Measurements from ENCODE around the gene ZDHHC8. TPM values are rescaled to one million over a fixed set of nuclear protein-coding genes. Genes with fewer than 3 reads are reported as not detected.

ZDHHC8 gene
- total RNA-seq, 1 donor from 2014 or later = 3.1 TPM

DNA sequence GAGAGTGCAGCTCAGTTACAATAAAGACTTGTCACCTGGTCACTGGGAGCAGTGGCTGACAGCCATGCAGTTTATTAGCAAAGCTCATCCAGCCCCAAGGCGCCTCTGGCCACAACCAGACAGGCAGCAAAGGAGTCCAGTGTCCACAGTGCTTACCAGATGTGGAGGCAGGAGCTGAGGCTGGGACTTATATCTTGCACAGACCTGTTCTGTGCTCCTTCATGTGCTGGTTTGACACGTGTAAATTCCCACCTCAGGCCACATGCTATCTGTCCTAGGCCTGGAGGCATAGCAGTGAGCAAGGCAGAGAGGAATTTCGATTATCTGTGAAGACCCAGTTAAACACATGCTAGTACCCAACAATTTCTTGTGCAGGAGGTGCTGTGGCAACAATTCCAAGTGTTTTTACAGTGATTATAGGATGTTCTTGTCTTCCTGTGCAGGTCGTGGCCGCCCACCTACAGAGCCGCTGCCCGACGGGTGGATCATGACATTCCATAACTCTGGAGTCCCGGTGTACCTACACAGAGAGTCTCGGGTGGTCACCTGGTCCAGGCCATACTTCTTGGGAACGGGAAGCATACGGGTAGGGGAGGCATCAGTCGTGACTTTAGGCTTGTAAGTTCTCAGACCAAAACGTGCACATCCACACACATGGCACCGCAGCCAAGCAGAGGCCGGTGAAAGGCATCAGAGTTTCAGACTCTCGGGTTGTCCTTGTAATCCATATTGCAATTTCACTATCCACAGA is 42.2 kb upstream of the ZDHHC8 start:
- peaks cover 18 to 21% (median 19%) of the 10 kb centered on the region in 3 donors for H3K4me1 ChIP-seq (ENCODE audit: control insufficient read depth in 3 of 3, insufficient read depth in 3 of 3, low read length in 3 of 3)
- H3K9ac ChIP-seq (ENCODE audit: low read depth in 1 of 3, low read length in 3 of 3) = no peak overlapping the region
- no peak overlapping the region for H3K27ac ChIP-seq (ENCODE audit: low read depth, low read length)
- no peaks in the 10 kb centered on the region for H3K27me3 ChIP-seq (ENCODE audit: control insufficient read depth in 3 of 3, insufficient read depth in 3 of 3, low read length in 3 of 3)
- no peaks in the 10 kb centered on the region for H3K9me3 ChIP-seq (ENCODE audit: control insufficient read depth in 3 of 3, low read length in 3 of 3)
- H3K4me3 ChIP-seq (ENCODE audit: low read length in 3 of 3) = no peak overlapping the region
- H3K36me3 ChIP-seq (ENCODE audit: control insufficient read depth in 3 of 3, insufficient read depth in 3 of 3, low read length in 3 of 3) = peaks cover 79 to 82% (median 80%) of the 10 kb centered on the region in 3 donors

DNA sequence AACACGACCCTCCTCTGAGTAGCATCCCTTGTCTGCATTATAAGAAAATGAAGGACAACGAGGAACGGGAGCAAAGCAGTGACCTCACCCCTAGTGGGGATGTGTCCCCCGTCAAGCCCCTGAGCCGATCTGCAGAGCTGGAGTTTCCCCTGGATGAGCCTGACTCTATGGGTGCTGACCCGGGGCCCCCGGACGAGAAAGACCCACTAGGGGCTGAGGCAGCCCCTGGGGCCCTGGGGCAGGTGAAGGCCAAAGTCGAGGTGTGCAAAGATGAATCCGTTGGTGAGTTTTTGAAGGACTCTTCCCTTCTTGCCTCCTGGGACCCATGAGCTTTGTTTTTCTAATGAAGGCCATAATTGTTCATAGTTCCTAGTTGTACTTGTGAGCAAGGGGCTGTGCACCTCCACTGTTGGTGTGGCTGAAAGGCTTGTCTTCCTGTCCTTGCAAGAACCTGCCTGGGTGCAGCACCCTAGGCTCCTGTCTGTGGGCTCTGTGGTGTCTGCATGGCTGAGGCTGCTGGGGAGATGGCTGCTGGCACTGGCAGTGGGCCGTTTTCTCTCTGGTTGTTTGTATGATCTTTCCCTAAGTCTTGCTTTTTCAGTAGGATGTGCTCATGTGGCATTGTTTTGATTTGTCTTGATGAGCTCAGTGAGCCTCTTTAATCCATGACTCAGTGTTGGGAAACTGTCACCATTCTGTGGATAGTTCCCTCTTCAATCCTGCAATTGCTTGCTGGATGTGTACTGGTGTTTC is 41.5 kb upstream of the ZDHHC8 start:
- H3K9me3 ChIP-seq (ENCODE audit: control insufficient read depth in 3 of 3, low read length in 3 of 3) = no peaks in the 10 kb centered on the region
- H3K4me3 ChIP-seq (ENCODE audit: low read length in 3 of 3) = no peak overlapping the region
- H3K9ac ChIP-seq (ENCODE audit: low read depth in 1 of 3, low read length in 3 of 3) = no peak overlapping the region
- peaks cover 87 to 88% (median 88%) of the 10 kb centered on the region in 3 donors for H3K36me3 ChIP-seq (ENCODE audit: control insufficient read depth in 3 of 3, insufficient read depth in 3 of 3, low read length in 3 of 3)
- no peaks in the 10 kb centered on the region for H3K27me3 ChIP-seq (ENCODE audit: control insufficient read depth in 3 of 3, insufficient read depth in 3 of 3, low read length in 3 of 3)
- no peak overlapping the region for H3K27ac ChIP-seq (ENCODE audit: low read depth, low read length)
- peaks cover 11 to 17% (median 17%) of the 10 kb centered on the region in 3 donors for H3K4me1 ChIP-seq (ENCODE audit: control insufficient read depth in 3 of 3, insufficient read depth in 3 of 3, low read length in 3 of 3)

DNA sequence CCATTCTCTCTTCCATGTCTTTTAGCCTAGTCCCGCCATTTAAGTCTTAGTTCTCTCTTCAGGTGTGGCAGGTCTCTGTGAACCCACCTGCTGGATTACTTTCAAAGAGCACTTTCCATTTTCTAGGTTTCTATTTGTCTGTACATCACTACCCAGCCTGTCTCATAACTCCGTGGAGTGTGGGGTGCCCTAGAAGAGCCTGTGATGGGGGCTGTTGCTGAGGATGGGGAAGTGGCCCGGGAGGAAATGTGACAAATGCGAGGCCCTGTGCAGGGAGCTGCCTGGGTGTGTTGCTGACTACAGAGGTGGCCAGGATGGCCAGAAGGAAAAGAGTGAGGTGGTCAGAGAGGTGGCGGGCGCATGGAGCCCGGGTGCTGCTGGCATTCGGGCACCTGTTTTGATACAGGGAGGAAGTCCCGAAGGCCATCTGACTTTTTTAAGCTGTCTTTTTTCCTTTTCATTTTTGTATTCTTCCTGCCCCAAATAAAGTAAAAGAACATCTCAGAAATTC is 40.8 kb upstream of the ZDHHC8 start:
- no peaks in the 10 kb centered on the region for H3K27me3 ChIP-seq (ENCODE audit: control insufficient read depth in 3 of 3, insufficient read depth in 3 of 3, low read length in 3 of 3)
- no peak overlapping the region for H3K4me3 ChIP-seq (ENCODE audit: low read length in 3 of 3)
- H3K4me1 ChIP-seq (ENCODE audit: control insufficient read depth in 3 of 3, insufficient read depth in 3 of 3, low read length in 3 of 3) = peaks cover 10 to 17% (median 17%) of the 10 kb centered on the region in 3 donors
- H3K9ac ChIP-seq (ENCODE audit: low read depth in 1 of 3, low read length in 3 of 3) = no peak overlapping the region
- H3K36me3 ChIP-seq (ENCODE audit: control insufficient read depth in 3 of 3, insufficient read depth in 3 of 3, low read length in 3 of 3) = peaks cover 91% of the 10 kb centered on the region in 3 donors
- H3K27ac ChIP-seq (ENCODE audit: low read depth, low read length) = no peak overlapping the region
- no peaks in the 10 kb centered on the region for H3K9me3 ChIP-seq (ENCODE audit: control insufficient read depth in 3 of 3, low read length in 3 of 3)

DNA sequence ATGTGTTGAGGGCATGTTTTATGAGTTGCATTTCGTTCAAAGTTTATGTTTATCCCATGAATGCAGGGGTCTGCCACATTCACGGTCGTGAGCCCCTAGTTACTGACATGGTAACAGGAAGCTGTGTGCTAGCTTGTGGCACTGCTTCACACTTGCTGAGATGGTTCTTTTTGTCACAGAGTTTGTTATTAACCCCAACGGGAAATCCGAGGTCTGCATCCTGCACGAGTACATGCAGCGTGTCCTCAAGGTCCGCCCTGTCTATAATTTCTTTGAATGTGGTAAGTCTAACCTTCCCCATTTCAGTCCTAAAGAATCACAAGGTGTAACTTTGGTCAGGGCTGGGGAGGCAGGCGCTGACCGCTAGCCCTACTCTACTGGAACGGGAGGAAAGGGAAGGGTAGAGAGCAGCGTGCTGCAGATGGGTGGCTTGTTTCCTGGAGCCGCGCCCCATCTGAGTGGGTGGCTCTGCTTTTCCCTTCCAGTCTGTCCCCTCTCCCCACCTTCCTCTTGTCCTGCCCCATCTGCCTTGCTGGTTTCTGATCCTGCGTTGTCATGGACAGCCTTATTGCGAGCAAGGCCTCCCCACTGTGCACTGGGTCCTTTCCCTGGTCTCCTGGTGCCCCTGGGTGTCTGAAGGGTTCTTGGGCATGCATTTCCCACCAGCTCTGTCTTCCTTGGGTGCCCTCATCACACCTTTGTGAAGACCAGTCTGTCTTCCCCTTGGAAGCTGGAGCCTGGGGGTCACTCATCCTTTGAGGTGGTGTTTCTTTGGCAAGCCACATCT is 39.7 kb upstream of the ZDHHC8 start:
- no peak overlapping the region for H3K27ac ChIP-seq (ENCODE audit: low read depth, low read length)

DNA sequence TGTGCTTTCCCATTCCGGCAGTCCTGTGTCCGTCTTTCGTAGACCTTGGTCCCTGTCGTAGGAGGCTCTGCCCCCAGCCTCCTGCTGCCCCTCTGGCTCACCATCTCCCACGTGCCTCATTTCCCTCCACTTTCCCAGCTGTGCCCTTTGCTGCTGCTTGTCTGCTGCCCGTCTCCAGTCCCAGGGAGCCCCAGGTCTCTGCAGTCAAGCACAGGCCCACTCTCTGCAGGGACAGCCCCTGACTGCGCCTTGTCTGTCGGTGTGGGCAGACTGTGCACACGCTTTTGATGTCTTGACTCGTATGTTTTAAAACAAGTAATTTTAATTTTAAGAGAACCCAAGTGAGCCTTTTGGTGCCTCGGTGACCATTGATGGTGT is 39.1 kb upstream of the ZDHHC8 start:
- Histone ChIP-seq H3K9ac (ENCODE audit: low read depth in 1 of 3, low read length in 3 of 3) (no peak overlapping the region), H3K27ac (ENCODE audit: low read depth, low read length) (no peak overlapping the region)

More for the DNA sequence above, 39.7 kb upstream of the ZDHHC8 start:
- Histone ChIP-seq H3K4me1 (ENCODE audit: control insufficient read depth in 3 of 3, insufficient read depth in 3 of 3, low read length in 3 of 3) (peaks cover 10 to 17% (median 17%) of the 10 kb centered on the region in 3 donors), H3K36me3 (ENCODE audit: control insufficient read depth in 3 of 3, insufficient read depth in 3 of 3, low read length in 3 of 3) (peaks cover 83 to 90% (median 85%) of the 10 kb centered on the region in 3 donors), H3K27me3 (ENCODE audit: control insufficient read depth in 3 of 3, insufficient read depth in 3 of 3, low read length in 3 of 3) (no peaks in the 10 kb centered on the region), H3K9ac (ENCODE audit: low read depth in 1 of 3, low read length in 3 of 3) (no peak overlapping the region), H3K9me3 (ENCODE audit: control insufficient read depth in 3 of 3, low read length in 3 of 3) (no peaks in the 10 kb centered on the region), H3K4me3 (ENCODE audit: low read length in 3 of 3) (no peak overlapping the region)

DNA sequence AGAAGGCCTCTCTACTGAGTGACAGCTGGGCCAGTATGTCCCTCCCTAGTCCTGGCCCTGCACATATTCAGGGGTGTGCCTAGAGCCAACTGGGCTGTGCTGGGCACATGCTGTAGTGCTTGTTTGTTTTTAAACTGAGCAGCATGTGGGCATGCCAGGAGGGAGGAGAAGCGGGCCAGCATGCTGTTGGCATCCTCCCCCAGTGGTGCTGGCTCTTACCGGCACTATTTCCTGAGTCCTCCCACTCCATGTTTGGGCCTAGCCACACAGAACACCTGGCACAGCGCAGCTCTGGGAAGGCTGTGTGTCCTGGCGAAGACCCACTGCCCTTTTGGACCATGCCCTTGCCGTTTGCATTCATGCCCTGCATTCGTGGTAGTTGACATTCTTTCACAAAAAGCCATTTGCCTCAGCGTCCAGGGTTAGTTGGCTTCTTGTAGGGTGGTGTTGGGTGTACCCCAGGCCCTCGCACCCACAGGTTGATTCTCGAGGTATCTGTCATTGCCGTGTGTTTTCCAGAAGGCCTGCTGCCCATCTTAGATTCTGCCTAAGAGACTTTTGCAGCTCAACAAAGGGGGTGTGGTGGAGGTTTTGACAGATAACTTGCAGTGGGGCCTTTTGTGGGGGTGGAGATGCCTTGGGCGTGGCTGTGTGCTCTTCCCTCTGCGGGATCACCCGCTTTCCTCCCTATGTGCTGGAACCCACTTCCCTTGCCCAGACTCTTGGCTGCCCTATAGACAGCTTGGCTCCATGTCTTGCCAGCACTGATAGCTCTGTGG is 38.0 kb upstream of the ZDHHC8 start:
- H3K9ac ChIP-seq (ENCODE audit: low read depth in 1 of 3, low read length in 3 of 3) = peak overlapping the region; percentile 42 to 79 (median 59)
- peaks cover 10 to 17% (median 17%) of the 10 kb centered on the region in 3 donors for H3K4me1 ChIP-seq (ENCODE audit: control insufficient read depth in 3 of 3, insufficient read depth in 3 of 3, low read length in 3 of 3)
- H3K27ac ChIP-seq (ENCODE audit: low read depth, low read length) = peak overlapping the region; percentile 67

More for the DNA sequence above, 39.1 kb upstream of the ZDHHC8 start:
- Histone ChIP-seq H3K9me3 (ENCODE audit: control insufficient read depth in 3 of 3, low read length in 3 of 3) (no peaks in the 10 kb centered on the region), H3K4me3 (ENCODE audit: low read length in 3 of 3) (no peak overlapping the region), H3K36me3 (ENCODE audit: control insufficient read depth in 3 of 3, insufficient read depth in 3 of 3, low read length in 3 of 3) (peaks cover 77 to 89% (median 79%) of the 10 kb centered on the region in 3 donors), H3K27me3 (ENCODE audit: control insufficient read depth in 3 of 3, insufficient read depth in 3 of 3, low read length in 3 of 3) (no peaks in the 10 kb centered on the region), H3K4me1 (ENCODE audit: control insufficient read depth in 3 of 3, insufficient read depth in 3 of 3, low read length in 3 of 3) (peaks cover 10 to 17% (median 17%) of the 10 kb centered on the region in 3 donors)

DNA sequence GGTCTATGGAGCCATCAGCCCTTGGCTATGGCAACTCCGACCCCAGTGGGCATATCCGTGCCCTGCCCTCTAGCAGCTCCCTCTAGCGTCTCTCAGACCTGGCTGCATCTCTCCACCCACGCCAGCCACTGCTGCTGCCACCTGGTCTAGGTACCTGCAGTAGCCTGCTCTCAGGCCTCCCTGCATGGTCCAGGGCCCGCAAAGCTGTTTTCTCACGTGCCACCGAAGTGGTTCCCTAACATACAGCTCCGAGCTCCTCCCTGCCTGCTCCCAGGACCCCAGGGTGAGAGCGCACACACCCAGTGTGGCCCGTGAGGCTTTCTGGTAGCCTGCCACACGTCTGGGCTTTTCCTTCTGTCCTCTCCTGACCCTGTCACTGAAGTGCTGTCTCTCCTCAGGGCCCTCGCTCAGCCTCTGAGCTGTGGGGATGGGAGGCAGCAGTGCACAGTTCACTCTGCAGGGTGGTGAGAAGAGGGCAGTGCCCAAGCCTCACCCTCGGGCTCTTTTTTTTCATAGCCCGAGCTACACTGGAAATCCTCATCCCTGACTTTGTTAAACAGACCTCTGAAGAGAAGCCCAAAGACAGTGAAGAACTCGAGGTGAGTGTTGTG is 37.3 kb upstream of the ZDHHC8 start:
- H3K27ac ChIP-seq (ENCODE audit: low read depth, low read length) = peak overlapping the region; percentile 67
- H3K36me3 ChIP-seq (ENCODE audit: control insufficient read depth in 3 of 3, insufficient read depth in 3 of 3, low read length in 3 of 3) = peaks cover 68 to 82% (median 77%) of the 10 kb centered on the region in 3 donors
- H3K4me1 ChIP-seq (ENCODE audit: control insufficient read depth in 3 of 3, insufficient read depth in 3 of 3, low read length in 3 of 3) = peaks cover 10 to 17% (median 17%) of the 10 kb centered on the region in 3 donors
- H3K9ac ChIP-seq (ENCODE audit: low read depth in 1 of 3, low read length in 3 of 3) = peak overlapping the region in 2 of 3 donors; percentile 42 to 79
- no peaks in the 10 kb centered on the region for H3K27me3 ChIP-seq (ENCODE audit: control insufficient read depth in 3 of 3, insufficient read depth in 3 of 3, low read length in 3 of 3)
- peak overlapping the region in 2 of 3 donors; percentile 13 to 37 for H3K4me3 ChIP-seq (ENCODE audit: low read length in 3 of 3)
- H3K9me3 ChIP-seq (ENCODE audit: control insufficient read depth in 3 of 3, low read length in 3 of 3) = no peaks in the 10 kb centered on the region

More for the DNA sequence above, 38.0 kb upstream of the ZDHHC8 start:
- H3K9me3 ChIP-seq (ENCODE audit: control insufficient read depth in 3 of 3, low read length in 3 of 3) = no peaks in the 10 kb centered on the region
- peaks cover 68 to 85% (median 74%) of the 10 kb centered on the region in 3 donors for H3K36me3 ChIP-seq (ENCODE audit: control insufficient read depth in 3 of 3, insufficient read depth in 3 of 3, low read length in 3 of 3)
- peak overlapping the region in 2 of 3 donors; percentile 22 to 37 for H3K4me3 ChIP-seq (ENCODE audit: low read length in 3 of 3)
- no peaks in the 10 kb centered on the region for H3K27me3 ChIP-seq (ENCODE audit: control insufficient read depth in 3 of 3, insufficient read depth in 3 of 3, low read length in 3 of 3)

DNA sequence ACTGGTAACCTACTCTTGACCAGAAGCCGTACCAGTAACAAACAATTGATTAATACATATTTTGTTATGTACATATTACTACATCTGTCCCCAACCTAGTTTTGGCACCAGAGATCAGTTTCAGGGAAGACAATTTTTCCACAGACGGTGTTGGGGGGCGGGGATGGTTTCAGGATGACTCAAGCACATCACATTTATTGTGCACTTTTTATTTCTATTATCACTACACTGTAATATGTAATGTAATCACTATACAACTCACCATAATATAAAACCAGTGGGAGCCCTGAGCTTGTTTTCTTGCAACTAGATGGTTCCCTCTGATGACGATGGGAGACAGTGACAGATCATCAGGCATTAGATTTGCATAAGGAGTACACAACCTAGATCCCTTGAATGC is 36.1 kb upstream of the ZDHHC8 start:
- no peak overlapping the region for H3K9ac ChIP-seq (ENCODE audit: low read depth in 1 of 3, low read length in 3 of 3)
- H3K27me3 ChIP-seq (ENCODE audit: control insufficient read depth in 3 of 3, insufficient read depth in 3 of 3, low read length in 3 of 3) = no peaks in the 10 kb centered on the region
- H3K27ac ChIP-seq (ENCODE audit: low read depth, low read length) = no peak overlapping the region
- peaks cover 61 to 80% (median 69%) of the 10 kb centered on the region in 3 donors for H3K36me3 ChIP-seq (ENCODE audit: control insufficient read depth in 3 of 3, insufficient read depth in 3 of 3, low read length in 3 of 3)
- peaks cover 10 to 17% (median 17%) of the 10 kb centered on the region in 3 donors for H3K4me1 ChIP-seq (ENCODE audit: control insufficient read depth in 3 of 3, insufficient read depth in 3 of 3, low read length in 3 of 3)
- H3K9me3 ChIP-seq (ENCODE audit: control insufficient read depth in 3 of 3, low read length in 3 of 3) = no peaks in the 10 kb centered on the region
- H3K4me3 ChIP-seq (ENCODE audit: low read length in 3 of 3) = no peak overlapping the region

All from skeletal muscle tissue (tissue), 4 donors.